Measurements from ENCODE around the gene GALNT10. TPM values are rescaled to one million over a fixed set of nuclear protein-coding genes. Genes with fewer than 3 reads are reported as not detected.

Gene GALNT10
- polyA plus RNA-seq, 1 of the 3 experiments (the other 2 are of a cell fraction), result 56.3 TPM

- ChIA-PET CTCF (no interaction called here), POLR2A (no interaction called here)
- Histone ChIP-seq H3F3A (replicated peaks; ENCODE audit: insufficient read depth) (peaks cover 17% of the 10 kb centered on the region), H3K9me2 (no peaks in the 10 kb centered on the region), H3K79me2 (ENCODE audit: insufficient read depth) (peaks cover 35% of the 10 kb centered on the region), H3K27me3 (ENCODE audit: insufficient read depth) (no peaks in the 10 kb centered on the region), H3K36me3 (replicated peaks in 1 of 2; ENCODE audit: control insufficient read depth in 1 of 2, insufficient read depth in 2 of 2, low read length in 1 of 2) (peaks cover 25 to 37% of the 10 kb centered on the region in 2 experiments), H4K20me1 (ENCODE audit: insufficient read depth) (no peaks in the 10 kb centered on the region), H2AFZ (ENCODE audit: low read depth) (no peak overlapping the region), H3K4me2 (no peak overlapping the region), H3K4me3 (ENCODE audit: low read depth in 2 of 2, low read length in 1 of 2) (no peak overlapping the region), H3K4me1 (ENCODE audit: control insufficient read depth in 1 of 2, insufficient read depth in 2 of 2, low read depth in 1 of 2, low read length in 1 of 2) (peaks cover 12 to 39% of the 10 kb centered on the region in 2 experiments), H3K27ac (ENCODE audit: low read depth in 2 of 2, low read length in 1 of 2) (no peak overlapping the region), H3K9ac (no peak overlapping the region), H3K9me3 (no peaks in the 10 kb centered on the region)
- no peak for DNase-seq
- WGBS (ENCODE audit: low lambda C conversion rate), result 91% methylated on average over 4 of the region's 4 CpGs
- TF ChIP-seq TCF12 (IDR thresholded peaks at IDR 0.05), result no peak
- no peak for TF ChIP-seq RXRA (IDR thresholded peaks at IDR 0.05; ENCODE audit: borderline replicate concordance, low read depth)
- TF ChIP-seq MEF2A (IDR thresholded peaks at IDR 0.05; ENCODE audit: borderline replicate concordance, low read depth), result no peak
- TF ChIP-seq CTCF (IDR thresholded peaks at IDR 0.05), result no peak
- TF ChIP-seq MXI1 (IDR thresholded peaks at IDR 0.05; ENCODE audit: low read depth, low read length), result no peak
- no peak for TF ChIP-seq ELF1 (IDR thresholded peaks at IDR 0.05)
- TF ChIP-seq SMC3 (IDR thresholded peaks at IDR 0.05; ENCODE audit: low read depth, low read length), result no peak
- no peak for TF ChIP-seq TAF1 (IDR thresholded peaks at IDR 0.05; ENCODE audit: borderline replicate concordance, low read depth, low read length)
- TF ChIP-seq GATA2 (CRISPR knock-in tag; IDR thresholded peaks at IDR 0.05), result no peak
- TF ChIP-seq USF1 (IDR thresholded peaks at IDR 0.05; ENCODE audit: borderline replicate concordance, low read depth), result no peak
- no peak for TF ChIP-seq EP300 (IDR thresholded peaks at IDR 0.05; ENCODE audit: borderline replicate concordance in 1 of 2, low read depth in 1 of 2, low read length in 1 of 2)
- no peak for TF ChIP-seq IRF3 (IDR thresholded peaks at IDR 0.05; ENCODE audit: low read depth, low read length)
- TF ChIP-seq PBX3 (IDR thresholded peaks at IDR 0.05), result no peak
- no peak for TF ChIP-seq REST (IDR thresholded peaks at IDR 0.05; ENCODE audit: low read depth, low read length)
- no peak for TF ChIP-seq NFIC (IDR thresholded peaks at IDR 0.05; ENCODE audit: borderline replicate concordance)
These were observed 182.8 kb downstream of the GALNT10 start for GRCh38 chr5:154373326-154373725.
